ENCODE measurements around the gene SFSWAP.
"Not testable (repeated sequence)": the region's sequence is repeated elsewhere in the genome, so short reads cannot be mapped to it uniquely, and the experiment has no call there.

SFSWAP gene

DNA sequence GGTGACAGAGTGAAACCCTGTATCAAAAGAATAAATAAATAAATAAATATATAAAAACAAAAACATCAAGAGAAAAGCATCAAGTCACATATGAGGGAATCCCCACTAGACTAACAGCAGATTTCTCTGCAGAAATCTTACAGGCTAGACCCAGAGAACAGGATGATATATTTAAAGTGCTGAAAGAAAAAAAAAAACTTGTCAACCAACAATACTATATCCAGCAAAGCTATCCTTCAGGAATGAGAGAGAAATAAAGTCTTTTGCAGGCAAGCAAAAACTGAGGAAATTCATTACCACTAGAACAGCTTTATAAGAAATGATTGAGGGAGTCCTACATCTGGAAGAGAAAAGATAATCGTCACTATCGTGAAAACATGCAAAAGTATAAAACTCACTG, 6.4 kb upstream of the SFSWAP start:
- DNase-seq, result no peak

DNA sequence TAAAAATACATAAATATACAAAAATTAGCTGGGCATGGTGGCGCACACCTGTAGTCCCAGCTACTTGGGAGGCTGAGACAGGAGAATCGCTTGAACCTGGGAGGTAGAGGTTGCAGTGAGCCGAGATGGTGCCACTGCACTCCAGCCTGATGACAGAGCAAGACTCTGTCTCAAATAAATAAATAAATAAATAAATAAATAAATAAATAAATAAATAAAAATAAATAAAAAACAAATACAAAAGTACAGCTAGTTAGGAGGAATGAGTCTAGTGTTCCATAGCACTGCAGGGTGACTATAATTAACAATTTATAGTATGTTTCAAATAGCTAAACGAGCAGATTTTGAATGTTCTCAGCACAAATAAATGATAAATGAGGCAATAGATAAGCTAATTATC, 4.2 kb upstream of the SFSWAP start:
- DNase-seq, result not testable (repeated sequence)

DNA sequence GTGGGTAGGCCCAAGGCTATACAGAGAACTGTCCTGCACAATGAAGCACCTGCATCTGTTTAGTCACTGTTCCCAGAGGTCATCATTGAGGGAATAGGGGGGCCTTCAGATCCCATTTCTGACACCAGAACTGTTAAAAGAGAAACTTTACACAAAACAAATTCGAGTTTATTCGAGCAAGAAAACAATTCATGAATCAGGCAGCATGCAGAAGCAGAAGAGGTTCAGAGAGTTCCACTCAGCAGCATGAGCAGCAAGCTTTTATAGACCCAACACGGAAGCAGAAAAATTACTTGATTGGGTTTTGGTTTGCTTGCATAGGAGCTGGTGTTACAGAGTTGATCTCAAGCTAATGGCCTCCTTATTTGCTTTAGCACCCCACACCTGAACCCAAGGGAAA, 1.7 kb upstream of the SFSWAP start:
- no peak for DNase-seq

- no peak for DNase-seq
Measured at GRCh38 chr12:131711551-131712205, 788 bp downstream of the SFSWAP start.

DNA sequence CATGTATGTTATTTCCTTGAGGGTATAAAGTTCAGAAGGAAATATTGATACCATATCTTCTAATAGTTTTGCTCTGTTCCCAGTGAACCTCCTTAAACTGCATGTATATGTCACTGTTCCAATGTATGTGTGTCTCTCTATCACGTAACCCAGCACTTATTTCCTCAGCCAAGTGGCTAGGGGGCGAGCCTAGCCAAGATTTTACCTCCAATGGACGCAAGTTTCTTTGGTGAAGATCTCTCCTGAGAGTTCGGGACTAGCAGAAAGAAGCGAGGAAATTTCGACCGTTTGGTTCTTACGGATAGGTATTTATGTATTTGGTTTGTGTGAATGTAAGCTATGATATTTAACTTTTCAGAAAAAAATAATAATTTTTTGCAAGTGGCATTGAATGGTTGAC, 2.5 kb downstream of the SFSWAP start:
- DNase-seq, result no peak

GRCh38 chr12:131714759-131715158, 3.9 kb downstream of the SFSWAP start:
- DNase-seq, result no peak

GRCh38 chr12:131716282-131716681, 5.4 kb downstream of the SFSWAP start:
- DNase-seq, result no peak

GRCh38 chr12:131720241-131720640, 9.4 kb downstream of the SFSWAP start:
- DNase-seq, result no peak

GRCh38 chr12:131720921-131721320, 10.0 kb downstream of the SFSWAP start:
- no peak for DNase-seq

GRCh38 chr12:131721548-131721947, 10.7 kb downstream of the SFSWAP start:
- DNase-seq, result no peak

- DNase-seq, result no peak
Measured at GRCh38 chr12:131723532-131723931, 12.6 kb downstream of the SFSWAP start.

- DNase-seq, result no peak
Measured at GRCh38 chr12:131724534-131724933, 13.6 kb downstream of the SFSWAP start.

DNA sequence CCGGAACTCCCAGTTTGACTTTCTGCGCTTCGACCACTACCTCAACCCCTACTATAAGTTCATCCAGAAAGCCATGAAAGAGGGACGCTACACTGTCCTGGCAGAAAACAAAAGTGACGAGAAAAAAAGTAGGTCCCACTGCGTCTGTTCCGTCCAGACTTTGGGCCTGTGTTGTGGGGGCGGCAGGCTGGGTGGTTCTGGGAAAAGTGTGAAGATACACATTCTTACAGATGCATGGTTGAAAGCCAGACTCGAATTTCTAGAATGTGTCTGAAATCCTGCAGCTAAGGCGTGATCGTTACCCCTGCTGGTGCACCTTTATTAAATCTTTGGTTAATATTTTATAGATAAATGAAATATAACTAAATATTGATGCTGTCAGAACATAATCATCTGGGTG, 14.6 kb downstream of the SFSWAP start:
- DNase-seq, result no peak

DNA sequence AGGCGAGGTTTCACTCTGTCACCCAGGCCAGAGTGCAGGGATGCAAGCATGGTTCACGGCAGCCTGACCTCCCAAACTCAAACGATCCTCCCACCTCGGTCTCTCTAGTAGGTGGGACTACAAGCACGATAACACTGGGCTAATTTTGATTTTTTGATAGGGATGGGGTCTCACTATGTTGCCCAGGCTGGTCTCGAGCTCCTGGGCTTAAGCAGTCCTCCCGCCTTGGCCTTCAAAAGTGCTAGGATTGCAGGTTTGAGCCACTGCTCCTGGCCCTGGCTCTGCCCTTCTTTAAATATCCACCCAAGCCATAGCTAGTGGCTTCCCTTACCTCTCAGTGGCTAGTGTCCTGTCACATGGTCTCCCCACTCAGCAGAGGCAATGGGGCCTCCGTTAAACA, 17.8 kb downstream of the SFSWAP start:
- no peak for DNase-seq

DNA sequence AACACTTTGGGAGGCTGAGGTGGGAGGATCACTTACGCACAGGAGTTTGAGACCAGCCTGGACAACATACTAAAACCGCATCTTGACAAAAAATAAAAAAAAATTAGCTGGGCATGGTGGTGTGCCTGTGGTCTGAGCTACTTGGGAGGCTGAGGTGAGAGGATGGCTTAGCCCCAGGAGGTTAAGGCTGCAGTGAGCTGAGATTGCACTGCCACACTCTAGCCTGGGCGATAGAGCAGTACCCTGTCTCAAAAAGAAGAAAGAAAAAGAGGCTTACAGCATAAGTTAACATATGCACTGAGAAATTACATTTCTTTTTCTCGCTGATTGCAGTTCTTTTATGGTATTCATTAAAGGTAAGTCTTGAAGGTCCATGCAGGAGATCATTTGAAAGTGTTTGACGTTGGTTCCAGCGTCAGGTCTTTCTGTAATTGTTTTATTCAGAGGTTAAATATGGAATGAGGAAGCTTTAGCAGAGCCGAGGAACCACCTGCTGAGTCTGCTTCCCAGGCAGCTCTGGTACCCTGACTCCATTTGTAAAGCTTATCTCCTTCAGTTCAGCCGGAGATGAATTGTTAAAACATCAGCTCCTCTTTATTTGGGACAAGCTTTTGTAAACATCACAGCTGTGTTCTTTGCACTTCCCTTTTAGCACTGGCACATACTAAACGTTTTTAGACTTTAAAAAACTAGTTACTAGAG, 18.5 kb downstream of the SFSWAP start:
- DNase-seq, result no peak

DNA sequence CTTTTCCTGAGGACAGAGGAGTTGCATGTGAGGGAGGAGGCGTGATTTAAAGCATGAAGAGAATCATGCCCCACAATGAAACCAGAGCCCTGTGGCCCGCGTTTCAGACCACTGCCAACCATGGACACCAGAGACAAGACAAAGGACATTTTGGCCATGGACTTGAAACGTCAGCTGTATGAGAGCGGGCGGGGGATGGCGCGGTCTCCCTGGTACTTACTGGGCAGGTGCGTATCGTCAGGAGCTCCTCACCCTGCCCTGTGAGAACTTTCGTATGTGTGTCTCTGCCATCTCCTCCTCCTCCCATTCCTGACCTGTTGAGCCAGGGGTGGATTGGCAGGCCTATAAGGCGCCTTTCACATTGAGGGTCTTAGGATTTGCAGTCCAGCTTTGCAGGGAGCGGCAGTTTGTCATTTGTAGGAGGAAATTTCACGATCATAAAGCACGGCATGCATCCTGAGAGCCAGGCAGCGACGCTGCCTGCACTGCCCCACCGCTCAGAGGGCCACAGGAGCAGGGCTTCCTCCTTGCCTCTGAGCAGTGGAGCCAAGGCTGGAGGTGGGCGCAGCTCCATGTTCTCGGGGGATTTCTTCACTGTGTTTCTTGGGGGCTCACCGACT, 22.2 kb downstream of the SFSWAP start:
- no peak for DNase-seq

DNA sequence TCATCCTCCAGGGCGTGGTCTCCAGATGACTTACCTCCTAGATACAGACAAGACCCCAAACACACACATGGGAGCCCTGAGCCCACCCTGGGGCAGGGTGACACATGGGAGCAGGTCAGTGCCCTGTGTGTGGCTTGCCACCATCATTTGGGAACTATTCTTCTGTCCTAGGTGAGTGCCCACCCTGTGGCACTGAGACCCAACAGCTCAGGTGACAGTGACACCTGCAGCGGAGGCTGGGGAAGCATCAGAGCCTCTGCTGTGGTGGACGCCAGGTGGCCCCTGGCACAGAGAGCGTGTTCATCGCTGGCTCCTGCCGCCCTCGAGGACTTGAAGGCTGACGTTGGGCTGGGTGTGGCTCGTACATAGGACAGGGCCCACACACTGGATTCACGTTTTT, 23.0 kb downstream of the SFSWAP start:
- no peak for DNase-seq

GRCh38 chr12:131734336-131735152, 23.7 kb downstream of the SFSWAP start:
- no peak for DNase-seq

DNA sequence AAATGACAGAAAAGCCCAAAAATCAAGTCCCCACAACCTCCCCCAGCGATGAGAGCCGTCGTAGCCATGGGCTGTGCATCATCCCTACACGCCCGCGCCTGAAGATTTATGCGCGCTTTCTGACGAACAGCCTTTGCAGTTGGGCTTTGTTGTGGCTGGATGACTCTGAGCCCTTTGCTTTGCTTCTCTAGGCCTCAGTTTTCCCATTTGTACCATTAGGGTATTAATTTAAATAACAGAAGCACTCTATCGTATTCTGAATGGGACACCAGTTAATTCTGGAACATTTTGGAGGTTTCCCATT, 24.2 kb downstream of the SFSWAP start:
- DNase-seq, result no peak

DNA sequence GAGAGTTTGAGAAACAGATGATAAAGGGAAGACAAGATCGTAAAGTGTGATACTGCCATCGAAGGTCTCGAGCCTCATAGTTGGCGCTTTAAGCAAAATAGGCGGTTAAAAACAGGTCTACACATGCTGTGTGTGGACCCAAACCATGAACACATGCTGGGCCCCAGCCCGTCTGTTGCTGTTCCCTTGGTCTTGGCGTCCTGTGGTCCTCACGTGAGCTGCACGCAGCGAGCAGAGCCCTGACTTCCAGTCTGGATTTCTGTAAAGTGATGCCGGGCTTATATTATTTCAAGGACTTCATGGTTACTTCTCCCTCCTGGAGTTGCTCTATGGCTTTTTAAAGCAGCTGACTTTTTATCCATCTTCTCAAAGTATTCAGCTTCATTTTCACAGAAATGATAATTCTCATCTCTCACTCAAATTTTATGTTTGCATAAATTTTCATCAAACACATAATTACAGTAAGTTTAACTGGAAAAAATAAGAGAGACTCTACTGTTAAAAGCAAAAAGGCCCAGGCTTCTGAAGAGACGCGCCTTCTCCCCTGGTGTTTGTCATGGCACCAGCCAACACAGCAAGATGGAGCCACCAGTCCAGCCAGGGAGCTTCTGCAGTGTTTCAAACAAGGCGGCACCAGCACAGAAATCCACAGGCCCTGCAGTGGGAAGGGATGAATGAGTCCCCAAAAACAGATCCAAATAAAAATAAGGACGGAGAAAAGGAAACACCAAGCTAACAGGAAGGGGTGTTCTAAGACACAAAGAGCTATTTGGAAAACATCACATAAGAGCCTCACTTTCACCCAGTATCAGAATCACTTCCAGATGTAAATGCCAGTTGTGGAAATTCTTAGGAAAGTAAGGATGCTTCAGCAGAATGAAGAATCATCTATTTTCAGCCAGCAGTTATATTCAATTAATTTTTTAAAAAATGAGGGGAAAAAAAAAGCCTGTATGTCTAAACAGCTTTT, 24.9 kb downstream of the SFSWAP start:
- DNase-seq, result no peak

DNA sequence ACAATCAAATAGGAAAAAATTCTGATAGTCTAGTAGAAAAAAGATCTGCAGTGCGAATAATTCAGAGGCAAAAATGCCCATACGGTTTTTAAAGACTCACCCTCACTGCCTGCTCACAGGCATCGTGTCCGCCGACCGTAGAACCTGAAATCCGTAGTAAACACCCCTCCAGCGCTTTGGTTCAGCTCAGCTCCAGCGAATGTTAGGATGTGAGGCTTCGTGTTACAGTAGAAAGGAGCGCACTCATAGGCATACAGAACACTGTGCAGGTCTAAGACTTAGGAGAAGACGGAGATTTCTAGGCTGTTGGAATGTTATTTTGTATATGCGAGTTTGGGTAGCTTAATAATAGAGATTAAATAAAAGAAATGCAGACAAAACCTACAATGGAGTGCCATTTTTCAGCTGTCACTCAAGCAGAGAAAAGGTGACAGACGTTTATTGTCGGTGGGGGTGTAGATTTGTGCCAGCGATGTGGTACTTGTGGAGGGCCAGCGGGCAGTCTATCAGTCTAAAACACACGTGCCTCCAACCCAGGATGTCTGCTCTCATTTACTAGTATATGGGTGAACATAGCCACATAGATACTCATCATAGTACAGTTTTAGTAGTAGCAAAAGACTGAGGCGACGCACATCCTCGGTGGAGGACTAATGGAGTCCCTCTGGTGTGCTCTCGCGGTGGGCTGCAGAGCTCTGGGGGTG, 25.7 kb downstream of the SFSWAP start:
- DNase-seq, result no peak

Measured in NCI-H526 (cell line).